ENCODE measurements around the gene AS3MT.

AS3MT gene

DNA sequence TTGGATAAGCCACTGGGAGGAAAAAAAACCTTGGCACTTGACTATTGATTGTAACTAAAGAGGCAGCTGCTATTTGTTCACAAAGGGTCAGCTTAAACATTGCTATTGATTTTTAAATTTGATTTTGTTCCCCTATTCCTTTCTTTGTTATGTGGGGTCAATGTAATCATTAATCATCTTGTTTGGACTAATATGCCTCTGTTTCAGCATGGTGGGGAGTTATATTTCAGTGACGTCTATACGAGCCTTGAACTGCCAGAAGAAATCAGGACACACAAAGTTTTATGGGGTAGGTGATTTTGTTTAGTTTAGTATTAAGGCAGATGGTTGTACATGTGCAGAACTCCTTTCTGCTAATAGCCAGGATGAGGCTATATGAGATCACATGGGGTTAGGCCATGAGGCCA lies 7.5 kb downstream of the AS3MT start:
- Histone ChIP-seq H3K27ac (ENCODE audit: low read length) (no peak overlapping the region), H4K20me1 (ENCODE audit: insufficient read depth, low read length) (no peaks in the 10 kb centered on the region), H3K27me3 (replicated peaks; ENCODE audit: insufficient read depth, low read length) (no peaks in the 10 kb centered on the region), H3K36me3 (replicated peaks; ENCODE audit: insufficient read depth, low read length) (no peaks in the 10 kb centered on the region), H3K9me2 (replicated peaks; ENCODE audit: insufficient read depth, low read length) (no peaks in the 10 kb centered on the region), H3K4me2 (ENCODE audit: low read depth, low read length) (no peak overlapping the region), H3F3A (ENCODE audit: insufficient read depth, low read length) (no peaks in the 10 kb centered on the region), H2AFZ (ENCODE audit: low read length) (no peak overlapping the region), H3K9me3 (replicated peaks; ENCODE audit: insufficient read depth, low read length) (no peaks in the 10 kb centered on the region), H3K79me2 (ENCODE audit: low read length) (no peaks in the 10 kb centered on the region), H3K9ac (ENCODE audit: low read length) (no peak overlapping the region), H3K4me3 (ENCODE audit: low read length) (no peak overlapping the region), H3K4me1 (ENCODE audit: low read length) (no peaks in the 10 kb centered on the region)
- TF ChIP-seq, protein P1, sequence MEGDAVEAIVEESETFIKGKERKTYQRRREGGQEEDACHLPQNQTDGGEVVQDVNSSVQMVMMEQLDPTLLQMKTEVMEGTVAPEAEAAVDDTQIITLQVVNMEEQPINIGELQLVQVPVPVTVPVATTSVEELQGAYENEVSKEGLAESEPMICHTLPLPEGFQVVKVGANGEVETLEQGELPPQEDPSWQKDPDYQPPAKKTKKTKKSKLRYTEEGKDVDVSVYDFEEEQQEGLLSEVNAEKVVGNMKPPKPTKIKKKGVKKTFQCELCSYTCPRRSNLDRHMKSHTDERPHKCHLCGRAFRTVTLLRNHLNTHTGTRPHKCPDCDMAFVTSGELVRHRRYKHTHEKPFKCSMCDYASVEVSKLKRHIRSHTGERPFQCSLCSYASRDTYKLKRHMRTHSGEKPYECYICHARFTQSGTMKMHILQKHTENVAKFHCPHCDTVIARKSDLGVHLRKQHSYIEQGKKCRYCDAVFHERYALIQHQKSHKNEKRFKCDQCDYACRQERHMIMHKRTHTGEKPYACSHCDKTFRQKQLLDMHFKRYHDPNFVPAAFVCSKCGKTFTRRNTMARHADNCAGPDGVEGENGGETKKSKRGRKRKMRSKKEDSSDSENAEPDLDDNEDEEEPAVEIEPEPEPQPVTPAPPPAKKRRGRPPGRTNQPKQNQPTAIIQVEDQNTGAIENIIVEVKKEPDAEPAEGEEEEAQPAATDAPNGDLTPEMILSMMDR (IDR thresholded peaks at IDR 0.05; ENCODE audit: low read length): no peak
- no peak for TF ChIP-seq EZH2phosphoT487 (IDR thresholded peaks at IDR 0.05; ENCODE audit: low read length)
- no peak for TF ChIP-seq EZH2 (optimal IDR thresholded peaks at IDR 0.05; ENCODE audit: low read depth, low read length)
- DNase-seq: no peak

DNA sequence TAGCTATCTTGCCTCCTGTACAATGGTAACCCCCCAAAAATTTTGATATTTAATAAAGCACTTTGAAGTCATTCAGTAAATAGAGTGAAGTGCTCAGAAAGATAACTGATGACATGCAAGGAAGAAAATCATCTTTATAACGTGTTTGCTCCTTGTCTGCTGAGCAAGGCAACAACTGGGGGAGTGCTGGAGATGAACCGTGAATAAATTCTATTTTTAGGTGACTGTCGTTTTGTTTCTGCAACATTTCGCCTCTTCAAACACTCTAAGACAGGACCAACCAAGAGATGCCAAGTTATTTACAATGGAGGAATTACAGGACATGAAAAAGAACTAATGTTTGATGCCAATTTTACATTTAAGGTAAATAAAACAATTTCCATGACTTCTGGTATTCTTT lies 9.4 kb downstream of the AS3MT start:
- Histone ChIP-seq H3K79me2 (ENCODE audit: low read length) (no peaks in the 10 kb centered on the region), H3F3A (ENCODE audit: insufficient read depth, low read length) (no peaks in the 10 kb centered on the region), H3K27me3 (replicated peaks; ENCODE audit: insufficient read depth, low read length) (no peaks in the 10 kb centered on the region), H3K9me2 (replicated peaks; ENCODE audit: insufficient read depth, low read length) (no peaks in the 10 kb centered on the region), H3K4me3 (ENCODE audit: low read length) (no peak overlapping the region), H3K36me3 (replicated peaks; ENCODE audit: insufficient read depth, low read length) (no peaks in the 10 kb centered on the region), H3K27ac (ENCODE audit: low read length) (no peak overlapping the region), H3K4me2 (ENCODE audit: low read depth, low read length) (no peak overlapping the region), H3K9me3 (replicated peaks; ENCODE audit: insufficient read depth, low read length) (no peaks in the 10 kb centered on the region), H2AFZ (ENCODE audit: low read length) (no peak overlapping the region), H3K9ac (ENCODE audit: low read length) (no peak overlapping the region), H3K4me1 (ENCODE audit: low read length) (no peaks in the 10 kb centered on the region), H4K20me1 (ENCODE audit: insufficient read depth, low read length) (no peaks in the 10 kb centered on the region)
- DNase-seq: no peak
- TF ChIP-seq EZH2phosphoT487 (IDR thresholded peaks at IDR 0.05; ENCODE audit: low read length) (no peak), EZH2 (optimal IDR thresholded peaks at IDR 0.05; ENCODE audit: low read depth, low read length) (no peak)
- TF ChIP-seq, protein P1 (IDR thresholded peaks at IDR 0.05; ENCODE audit: low read length): no peak

DNA sequence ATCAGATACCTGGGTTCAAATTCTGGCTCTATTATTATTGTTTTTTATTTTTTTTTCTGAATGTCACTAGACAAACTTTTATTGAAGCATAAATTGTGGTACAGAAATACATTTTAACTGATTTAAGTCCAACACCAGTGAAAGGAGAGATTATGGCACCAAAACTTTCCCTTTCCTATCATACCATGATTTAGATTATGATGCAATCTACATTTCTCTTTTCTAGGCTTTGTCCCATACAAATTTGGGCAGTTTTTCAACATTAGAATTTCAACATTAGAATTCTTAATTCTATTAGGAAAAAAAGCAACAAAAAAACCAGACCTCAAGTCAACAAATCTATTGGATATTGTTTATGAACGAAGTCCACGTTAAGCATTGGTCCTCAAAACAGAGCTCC lies 11.0 kb downstream of the AS3MT start:
- DNase-seq: no peak
- TF ChIP-seq, protein P1 (IDR thresholded peaks at IDR 0.05; ENCODE audit: low read length): no peak
- TF ChIP-seq EZH2 (optimal IDR thresholded peaks at IDR 0.05; ENCODE audit: low read depth, low read length): no peak
- no peak for TF ChIP-seq EZH2phosphoT487 (IDR thresholded peaks at IDR 0.05; ENCODE audit: low read length)
- Histone ChIP-seq H3K4me2 (ENCODE audit: low read depth, low read length) (no peak overlapping the region), H3K4me3 (ENCODE audit: low read length) (no peak overlapping the region), H3K27me3 (replicated peaks; ENCODE audit: insufficient read depth, low read length) (no peaks in the 10 kb centered on the region), H3F3A (ENCODE audit: insufficient read depth, low read length) (no peaks in the 10 kb centered on the region), H2AFZ (ENCODE audit: low read length) (no peak overlapping the region), H3K27ac (ENCODE audit: low read length) (no peak overlapping the region), H3K9me3 (replicated peaks; ENCODE audit: insufficient read depth, low read length) (no peaks in the 10 kb centered on the region), H3K4me1 (ENCODE audit: low read length) (no peaks in the 10 kb centered on the region), H3K9ac (ENCODE audit: low read length) (no peak overlapping the region), H3K9me2 (replicated peaks; ENCODE audit: insufficient read depth, low read length) (no peaks in the 10 kb centered on the region), H3K36me3 (replicated peaks; ENCODE audit: insufficient read depth, low read length) (no peaks in the 10 kb centered on the region), H4K20me1 (ENCODE audit: insufficient read depth, low read length) (no peaks in the 10 kb centered on the region), H3K79me2 (ENCODE audit: low read length) (no peaks in the 10 kb centered on the region)

All from MM.1S (cell line).